ENCODE data around the gene FRMD4A.

FRMD4A gene

DNA sequence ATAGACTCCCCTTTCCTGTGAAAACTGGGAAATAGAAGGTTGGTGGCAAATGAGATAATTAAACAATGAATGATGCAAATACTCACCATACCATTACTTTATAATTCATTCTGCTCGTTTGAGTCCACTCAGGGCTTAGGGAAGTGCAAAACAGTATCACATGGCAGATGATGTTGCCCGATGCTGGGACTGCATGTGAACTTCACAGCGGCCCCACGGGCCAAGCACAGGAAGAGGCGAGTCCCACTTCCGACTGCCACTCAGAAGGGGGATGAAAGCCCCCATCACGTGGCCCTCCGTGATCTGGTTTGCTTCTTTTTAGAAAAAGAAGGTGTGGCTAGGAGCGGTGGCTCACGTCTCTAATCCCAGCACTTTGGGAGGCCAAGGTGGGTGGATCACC, 672.5 kb downstream of the FRMD4A start:
- no peak for DNase-seq

DNA sequence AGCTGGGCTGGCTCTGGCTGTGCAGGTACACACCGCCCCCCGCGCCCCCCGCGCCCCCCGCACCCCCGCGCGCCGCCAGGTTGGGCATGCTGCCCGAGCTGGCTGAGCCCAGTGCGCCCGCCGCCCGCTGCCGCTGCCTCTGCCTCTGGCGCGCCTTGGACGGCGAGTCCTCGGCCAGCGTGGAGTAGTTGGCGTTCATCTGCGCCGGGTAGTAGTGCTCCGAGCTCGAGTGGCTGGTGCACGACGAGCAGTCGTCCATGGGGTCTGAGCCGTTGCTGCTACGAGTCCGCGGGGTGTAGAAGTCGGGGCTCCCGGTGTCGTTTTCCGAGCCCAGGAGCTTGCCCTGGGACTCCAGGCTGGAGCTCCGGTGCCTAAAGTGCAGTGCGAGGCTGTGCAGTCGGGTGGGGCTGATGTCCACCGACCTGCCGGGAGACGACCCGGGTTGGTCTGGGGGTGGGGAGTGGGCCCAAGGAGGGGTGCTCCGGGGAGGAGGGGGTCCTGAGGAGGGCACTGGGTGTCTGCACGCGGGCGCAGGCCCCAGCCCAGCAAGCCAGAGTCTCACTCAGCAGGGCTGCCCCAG, 673.5 kb downstream of the FRMD4A start:
- no peak for DNase-seq

DNA sequence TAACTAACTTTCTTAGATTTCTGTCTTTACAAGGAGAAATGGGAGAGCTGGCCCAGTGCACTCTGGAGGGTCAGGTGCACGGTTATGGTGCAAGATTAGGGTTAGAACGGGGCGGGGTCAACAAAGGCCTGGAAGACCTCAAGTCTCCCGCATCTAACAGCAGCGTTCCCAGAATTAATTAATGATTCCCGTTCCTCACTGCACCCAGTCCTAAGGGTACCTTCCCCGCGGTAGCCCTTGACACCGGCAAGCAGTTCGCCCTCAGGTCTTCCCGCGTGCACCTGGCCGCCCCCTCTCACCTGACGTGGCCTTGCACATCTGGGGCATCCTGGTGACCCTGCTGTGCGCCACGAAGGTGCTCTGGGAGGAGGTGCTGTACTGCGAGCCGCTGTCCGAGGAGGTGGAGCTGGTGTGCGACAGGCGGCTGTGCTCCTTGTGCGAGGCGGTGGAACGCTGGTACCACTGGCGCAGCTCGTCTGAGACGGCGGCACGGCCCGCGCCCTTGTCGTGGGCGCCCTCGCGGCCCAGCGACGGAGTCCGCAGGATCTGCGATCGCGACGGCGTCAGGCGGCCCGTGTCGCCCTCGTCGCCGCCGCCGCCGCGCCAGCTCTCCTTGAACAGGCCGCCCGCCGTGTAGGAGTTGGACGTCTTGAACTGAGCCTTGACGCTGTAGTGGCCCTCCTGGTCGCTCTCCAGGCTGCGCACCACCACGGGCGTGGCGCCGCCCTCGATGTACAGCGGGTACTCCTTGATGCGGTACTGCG, 674.2 kb downstream of the FRMD4A start:
- DNase-seq = no peak

DNA sequence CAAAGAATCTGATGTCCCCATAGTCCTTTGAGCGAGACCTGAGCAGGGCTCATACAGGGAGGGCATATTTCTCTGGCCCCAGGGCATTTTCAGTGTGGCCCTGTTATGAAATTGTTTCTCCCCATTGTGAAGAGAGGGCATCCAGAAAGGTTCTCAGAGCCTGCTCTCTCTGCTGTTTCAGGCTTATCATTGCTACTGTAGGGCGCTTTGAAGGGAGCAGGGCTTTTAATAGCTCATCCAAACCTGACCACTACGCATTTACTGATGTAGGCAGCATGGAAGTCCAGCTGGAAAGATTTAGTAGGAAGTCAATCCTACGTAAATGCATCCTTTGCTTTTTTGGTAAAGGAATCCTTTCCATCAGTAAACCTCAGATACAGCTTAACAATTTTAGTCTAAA, 675.9 kb downstream of the FRMD4A start:
- DNase-seq = no peak

DNA sequence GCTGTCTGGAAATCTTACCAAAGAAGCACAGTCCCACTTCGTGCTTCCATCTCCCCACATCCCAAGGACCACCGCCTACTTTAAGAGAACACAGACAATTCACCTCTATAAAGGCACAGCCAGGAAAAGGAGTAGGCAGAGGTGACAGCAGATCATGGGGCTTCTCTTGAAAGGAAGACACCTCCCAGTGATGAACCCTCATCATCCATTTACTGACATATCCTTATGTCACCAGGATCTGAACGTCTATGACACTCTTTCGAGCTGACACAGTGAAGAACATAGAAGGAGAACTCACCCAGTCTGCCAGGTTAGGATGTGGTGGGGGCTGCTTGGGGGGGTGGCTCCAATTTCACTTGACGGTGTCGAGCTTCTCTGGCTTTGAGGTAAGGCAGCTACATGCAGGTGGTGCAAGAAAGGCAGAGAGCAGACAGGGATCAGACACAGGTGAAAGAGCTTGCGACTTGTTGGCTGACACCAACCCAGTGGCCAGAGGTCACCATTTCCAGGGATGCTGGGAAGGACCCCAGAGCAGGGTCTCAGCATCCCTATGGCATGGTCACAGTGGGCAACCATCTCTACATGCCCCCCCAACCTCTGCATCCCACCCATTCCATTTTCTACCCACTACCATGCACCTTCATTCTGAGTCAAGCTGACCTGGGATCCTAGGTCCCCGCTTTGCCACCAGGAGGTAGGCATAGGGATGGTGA, 676.5 kb downstream of the FRMD4A start:
- DNase-seq = no peak

DNA sequence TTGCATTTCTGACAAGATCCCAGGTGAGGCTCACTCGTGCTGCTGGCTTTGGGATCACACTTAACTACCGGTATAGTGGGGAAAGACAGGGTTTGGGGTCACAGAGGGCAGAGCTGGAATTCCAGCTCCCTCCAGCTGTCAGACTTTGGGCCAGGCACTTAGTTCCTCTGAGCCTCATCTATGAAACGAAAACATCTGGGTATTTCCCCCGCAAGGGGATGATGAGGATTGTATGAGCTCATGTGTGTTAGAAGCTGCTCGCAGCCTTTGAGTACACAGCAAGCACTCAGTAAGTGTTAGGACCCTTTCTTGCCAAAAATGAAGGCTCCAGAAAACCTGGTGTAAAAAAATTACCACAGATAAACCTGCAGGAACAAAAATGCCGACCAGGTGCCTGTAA, 677.9 kb downstream of the FRMD4A start:
- DNase-seq = no peak

DNA sequence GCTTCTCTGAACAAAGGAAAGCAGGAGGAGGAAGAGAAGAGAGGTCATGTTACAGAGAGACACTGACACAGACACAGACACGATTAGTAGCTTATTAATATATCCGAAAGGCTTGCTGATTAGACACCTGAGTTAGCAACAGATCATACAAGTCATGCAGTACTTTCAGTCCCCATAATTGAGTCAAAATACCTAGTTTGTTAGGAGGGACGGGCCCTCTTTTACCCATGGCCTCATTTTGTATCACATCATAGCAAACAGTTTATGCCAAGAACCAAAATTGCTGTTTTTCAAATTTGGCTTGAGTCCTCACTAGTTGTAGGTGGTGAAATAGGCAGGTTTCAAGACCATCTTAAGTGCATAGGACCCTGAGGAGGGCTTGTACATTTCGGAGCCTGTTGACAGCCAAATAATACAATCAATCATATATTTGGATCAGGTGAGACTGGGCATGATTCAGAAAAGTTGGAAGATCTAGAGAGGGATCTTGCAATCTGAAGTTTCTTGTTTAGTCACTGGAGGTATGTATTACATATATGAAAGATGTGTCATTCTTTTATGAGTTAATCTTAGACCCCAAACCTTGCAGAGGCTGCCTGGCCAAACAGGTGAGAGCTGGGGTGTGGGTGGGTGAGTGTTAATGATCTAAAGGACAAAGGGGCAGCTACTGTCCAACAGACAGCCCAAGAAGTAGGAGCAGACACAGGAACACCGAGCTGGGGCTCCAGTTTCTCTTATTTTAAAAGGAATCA, 678.6 kb downstream of the FRMD4A start:
- no peak for DNase-seq

DNA sequence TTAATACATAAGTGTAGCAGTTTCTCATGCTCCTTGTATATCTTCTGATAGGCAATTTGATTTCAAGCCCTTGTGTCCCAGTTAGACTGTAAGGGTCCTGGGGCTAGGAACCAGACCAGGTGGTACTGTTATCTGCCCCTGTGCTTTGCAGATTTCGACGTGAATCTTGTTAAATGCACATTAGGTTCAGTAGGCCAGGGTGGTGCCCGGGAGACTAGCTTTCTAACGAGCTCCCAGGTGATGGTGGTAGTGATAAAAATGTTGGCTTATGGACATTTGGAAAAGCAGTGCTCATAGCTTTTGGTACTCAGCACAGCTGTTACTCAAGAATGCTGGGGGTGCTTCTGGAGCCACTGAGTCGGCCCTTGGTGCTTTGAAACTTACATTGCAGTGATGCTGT, 679.8 kb downstream of the FRMD4A start:
- DNase-seq = no peak

DNA sequence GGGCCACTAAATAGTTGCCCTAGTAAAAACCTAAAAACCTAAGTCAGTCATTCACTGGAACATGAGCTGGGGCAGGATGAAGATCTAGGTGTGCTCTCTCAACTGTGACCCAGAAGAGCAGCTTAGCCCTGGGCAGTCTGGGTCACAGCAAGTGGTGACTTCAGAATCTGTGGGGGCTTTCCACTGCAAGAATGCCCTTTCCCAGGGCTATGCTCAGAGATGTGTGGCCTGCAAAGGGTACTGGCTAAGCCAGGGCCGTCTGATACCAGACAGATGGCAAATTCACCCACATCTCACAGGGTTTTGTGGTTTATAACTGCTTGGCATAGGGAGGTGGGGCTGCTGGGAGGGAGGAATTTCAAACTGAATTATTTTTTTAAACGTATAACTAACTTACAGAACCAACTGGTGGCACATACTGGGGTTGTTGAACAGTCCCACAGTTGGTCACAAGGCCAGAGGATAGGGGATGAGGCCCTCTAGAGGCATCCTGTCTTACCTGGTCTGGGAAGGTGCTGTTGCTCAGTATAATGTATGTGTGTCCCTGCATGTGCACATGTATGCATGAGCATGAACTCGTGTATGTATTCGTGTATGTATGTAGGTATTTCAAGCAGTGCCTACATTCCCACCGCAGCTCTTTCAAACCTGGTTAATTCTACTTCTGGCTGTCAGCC, 680.7 kb downstream of the FRMD4A start:
- no peak for DNase-seq

DNA sequence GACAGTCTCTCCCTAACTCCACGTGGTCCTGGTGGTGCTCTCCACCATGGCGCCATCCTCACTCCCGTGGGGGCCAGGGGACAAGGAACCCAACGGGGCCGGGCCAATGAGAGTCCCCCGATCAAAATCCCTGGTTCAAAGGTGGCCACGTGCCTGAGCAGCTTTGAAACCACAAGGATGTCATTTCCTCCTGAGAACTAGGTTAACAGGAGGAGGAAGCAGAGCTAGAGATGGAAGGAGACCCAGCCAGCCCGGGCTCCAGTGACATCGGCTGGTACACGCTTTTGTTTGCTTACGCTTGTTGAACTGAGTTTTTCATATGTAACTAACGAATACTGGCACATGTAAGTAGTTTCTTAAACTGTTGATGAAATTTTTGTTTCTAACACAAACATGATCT, 682.3 kb downstream of the FRMD4A start:
- DNase-seq = no peak

DNA sequence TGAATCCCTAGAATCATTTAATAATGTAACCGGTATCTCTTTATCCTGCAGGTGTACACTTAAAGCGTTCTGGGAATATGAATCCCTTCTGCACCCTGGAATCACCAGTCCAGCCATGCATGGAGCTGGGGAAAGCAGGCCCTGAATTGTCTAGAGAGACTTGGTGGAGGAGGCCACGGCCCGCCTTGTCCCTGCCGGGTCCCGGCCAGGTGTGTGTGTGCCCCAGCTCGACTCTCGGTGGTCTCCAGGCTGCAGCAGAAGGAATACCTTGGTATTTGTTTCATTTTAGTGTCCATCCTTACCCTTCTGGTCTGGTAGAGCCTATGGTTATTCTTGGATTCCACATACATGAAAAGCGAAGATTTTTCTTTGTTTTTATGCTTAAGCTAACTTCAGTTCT, 685.9 kb downstream of the FRMD4A start:
- no peak for DNase-seq

DNA sequence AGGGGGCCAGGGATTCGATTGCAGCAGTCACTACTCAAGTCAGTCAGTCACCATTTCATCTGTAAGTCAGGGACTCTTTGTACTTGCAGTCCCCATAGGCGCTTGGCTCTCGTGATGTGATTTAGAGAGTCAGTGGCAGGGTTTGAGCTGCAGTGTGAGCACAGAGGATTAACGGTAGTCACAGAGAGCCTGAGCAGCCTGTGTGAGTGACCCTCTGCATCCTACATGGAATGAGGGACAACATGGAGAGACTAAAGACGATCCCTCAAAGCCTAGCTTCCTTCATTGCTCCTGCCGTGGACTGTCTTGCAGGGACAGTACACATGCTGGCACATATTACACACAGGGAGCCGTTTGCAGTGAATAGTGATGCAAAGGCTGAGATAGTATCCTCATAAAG, 687.7 kb downstream of the FRMD4A start:
- DNase-seq = no peak

DNA sequence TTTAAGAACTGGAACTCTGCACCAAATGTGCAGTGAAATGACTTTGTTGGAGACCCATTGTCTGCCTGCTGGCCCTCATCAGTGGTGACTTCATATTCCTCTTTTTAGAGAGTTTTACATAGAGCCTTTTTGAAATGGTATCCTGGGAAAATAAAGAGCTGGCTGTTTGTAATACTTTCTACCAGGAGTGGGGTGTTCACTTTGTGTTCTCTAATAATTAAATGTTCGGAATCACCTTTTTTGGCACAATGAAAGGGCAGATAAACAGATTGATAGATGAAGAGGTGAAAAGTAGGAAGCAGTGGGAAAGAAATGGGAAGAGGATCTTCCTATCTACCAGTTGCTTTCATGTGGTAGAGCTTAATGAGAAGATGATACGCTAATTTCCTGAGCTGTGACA, 688.4 kb downstream of the FRMD4A start:
- no peak for DNase-seq

DNA sequence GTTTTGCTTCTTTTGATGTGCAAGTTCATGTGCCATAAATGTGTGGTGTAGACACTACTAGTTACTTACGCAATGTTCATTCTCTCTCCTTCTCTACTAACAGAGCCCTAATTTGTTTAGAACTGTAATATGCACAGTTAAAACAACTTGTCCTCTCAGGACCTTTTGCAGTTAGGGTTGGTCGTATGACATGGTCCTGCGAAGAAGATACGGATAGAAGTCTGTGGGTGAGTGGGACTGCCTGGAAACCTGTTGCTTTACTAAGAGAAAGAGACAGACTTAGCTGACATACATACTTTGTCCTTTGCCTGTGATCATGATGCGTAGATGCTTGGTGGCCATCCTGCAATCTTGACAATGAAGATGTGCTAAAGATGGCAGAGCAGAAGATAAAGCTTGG, 692.8 kb downstream of the FRMD4A start:
- DNase-seq = no peak

DNA sequence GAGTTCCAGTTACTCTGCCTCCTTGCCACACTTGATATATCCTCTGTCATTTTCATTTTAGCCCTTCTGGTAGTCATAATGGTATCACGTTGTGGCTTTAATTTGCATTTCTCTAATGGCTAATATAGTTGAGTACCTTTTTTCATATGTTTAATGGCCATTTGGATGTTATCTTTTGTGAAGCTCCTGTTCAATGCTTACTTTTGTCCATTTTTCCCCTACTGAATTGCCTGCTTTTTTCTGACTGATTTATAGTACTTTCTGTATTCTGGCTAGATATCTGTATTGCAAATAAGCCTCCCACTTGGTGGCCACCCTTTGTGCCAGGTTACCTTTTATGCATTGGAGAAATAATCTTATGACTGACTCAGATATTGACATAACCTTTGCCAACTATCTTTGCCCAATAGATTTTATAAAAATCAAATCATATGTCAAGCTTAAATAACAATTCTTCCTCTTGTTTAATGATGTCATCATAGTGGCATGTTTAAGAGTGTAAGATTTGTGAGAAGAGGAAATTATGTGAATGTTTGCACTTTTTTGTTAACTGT, 693.3 kb downstream of the FRMD4A start:
- DNase-seq = no peak

DNA sequence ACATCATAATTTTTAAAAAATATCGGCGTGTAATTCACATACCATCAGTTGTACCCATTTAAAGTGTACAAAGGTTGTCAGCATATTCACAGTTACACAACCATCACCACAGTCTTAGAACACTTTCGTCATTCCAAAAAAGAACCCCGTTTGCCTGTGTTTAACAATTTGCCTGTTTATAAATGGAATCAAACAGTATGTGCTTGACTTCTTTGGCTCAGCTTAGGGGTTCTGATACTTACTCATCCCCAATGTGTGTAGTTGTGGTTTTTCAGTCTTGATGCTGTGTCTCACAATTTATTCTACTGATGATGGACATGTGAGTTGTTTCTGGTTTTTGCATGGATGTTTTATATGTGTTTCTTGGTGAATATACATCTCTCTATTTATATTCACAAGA, 693.9 kb downstream of the FRMD4A start:
- no peak for DNase-seq

DNA sequence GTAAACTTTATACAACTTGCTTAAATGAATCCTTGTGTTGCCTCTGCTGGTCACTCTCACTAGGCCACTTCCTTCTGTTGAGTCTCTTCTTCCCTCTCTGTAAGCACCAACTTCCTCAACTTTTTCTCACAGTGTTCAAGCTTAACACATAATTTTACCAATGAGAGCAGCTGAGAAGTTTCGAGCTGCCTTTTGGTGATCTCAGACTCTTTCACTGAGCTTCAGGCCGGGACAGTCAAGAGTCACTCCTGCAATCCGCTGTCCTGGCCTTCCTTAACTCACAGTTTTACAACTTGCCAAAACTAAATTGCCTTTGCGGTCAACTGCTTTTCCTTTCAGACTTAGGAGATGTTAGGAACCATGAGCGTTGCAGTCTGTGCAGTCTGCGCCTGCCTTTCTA, 696.5 kb downstream of the FRMD4A start:
- no peak for DNase-seq

DNA sequence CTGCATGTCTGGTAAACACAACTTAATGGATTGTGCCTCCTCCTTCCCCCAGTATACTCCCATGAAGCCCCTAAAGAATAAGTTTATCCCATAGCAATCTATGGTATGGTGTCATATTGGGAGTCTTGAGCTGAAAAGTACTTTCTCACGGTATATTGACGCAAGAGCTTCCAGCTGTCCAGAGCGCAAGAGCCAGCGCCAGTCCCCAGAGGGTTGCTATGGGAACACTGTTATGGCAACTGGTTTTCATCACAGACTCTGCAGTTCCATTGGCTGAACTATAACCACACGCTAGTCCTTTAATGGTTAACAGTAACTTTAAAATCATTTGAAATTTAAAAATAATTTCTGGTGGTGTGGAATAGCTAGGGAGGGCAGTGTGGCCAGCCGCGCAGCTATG, 697.0 kb downstream of the FRMD4A start:
- DNase-seq = no peak

DNA sequence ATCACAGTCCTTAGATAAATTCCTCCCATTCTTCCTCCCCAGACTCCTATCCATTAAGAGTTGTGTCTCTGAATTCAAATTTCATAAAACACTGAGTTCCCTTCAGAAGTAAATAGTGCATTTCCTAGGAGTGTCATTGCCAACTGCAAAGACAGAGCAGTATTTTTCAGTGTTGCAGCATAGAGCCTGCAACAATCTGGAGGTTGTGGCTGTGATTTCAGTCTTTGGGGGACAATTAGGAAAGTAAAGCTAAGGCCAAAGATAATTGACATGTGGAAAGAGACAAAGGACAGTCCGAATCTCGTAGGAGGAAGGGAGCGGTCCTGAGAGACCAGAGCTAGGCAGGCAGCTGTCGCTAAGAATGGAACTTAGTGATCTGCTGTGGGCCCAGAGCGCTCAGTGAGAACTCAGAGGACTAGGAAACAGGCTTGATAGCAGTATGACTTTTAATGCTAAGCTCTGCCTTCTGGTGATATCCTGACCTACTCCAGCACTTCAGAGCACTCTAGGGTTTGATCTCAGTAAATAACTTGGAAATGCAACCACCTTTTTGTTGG, 697.8 kb downstream of the FRMD4A start:
- no peak for DNase-seq

DNA sequence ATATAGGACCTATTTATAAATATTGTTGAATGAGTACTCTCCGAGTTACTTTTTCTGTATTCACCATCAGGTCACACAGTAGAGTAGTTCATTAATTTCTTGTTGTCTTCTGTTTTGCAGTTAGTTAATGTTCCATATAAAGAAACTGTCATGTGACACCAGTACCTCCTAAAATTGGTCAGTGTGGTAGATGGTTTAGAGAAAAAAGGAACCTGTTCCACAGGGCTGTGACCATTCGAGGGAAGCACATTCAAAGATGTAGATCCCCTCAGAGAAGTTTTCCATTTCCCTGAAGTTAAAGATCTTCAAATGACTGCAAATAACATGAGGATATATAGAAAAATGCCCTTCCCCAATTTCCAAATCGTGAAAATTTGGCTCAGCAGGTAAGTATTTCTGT, 698.3 kb downstream of the FRMD4A start:
- DNase-seq = no peak

DNA sequence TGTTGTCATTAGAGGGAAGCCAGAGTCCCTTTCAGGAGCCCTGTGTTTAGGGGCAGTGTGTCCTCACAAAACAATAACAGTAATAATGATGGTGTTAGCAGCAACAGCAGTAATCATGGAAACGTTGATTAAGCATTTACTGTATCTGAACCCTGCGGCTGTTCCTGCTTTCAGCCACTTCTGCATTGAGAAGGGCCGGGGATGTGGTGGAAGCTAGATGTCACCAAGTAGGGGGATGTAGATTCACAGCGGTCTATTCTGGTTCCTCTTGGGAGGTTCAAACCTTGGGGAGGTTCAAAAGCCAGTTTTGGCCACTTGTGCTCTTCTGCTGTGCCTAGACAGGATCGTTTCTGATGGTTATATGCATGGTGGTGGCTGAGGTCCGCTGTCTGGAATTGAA, 699.1 kb downstream of the FRMD4A start:
- DNase-seq = no peak

DNA sequence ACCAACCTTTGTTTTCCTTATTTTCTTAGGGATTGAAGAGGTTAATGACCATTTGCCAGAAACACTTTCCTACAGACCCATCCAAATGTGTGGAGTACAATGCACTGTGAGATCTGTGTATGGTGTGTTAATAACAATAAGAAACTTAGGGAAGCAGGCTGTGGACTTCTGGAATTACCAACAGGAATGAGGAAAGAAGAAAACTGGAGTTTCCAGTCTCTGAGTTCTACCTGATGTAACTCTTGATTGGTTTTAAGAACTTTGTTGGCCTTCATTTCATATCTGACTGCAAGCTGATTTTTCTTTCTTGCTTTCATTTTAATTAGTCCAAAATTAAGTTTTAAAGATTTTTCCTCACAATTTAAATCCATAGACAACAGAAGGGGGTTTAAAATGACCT, 700.5 kb downstream of the FRMD4A start:
- no peak for DNase-seq
